IgD-negative memory B cell (primary cell): ENCODE results near the gene SLC22A2. TPM values are rescaled to one million over a fixed set of nuclear protein-coding genes. Genes with fewer than 3 reads are reported as not detected.
A peak's percentile ranks its signal among the peaks of the same experiment; 100 is the strongest.

ENCODE experiments used
- H3K27ac Mint-ChIP-seq, 3 donors: one replicate each; pipeline ENCODE4 v1.8.0; 2020 to 2022; ENCODE audit warnings: mild to moderate bottlenecking in 3 of 3, mixed read lengths in 3 of 3, moderate library complexity in 1 of 3
- H3K27me3 Mint-ChIP-seq: one replicate; pipeline ENCODE4 v1.8.0; 2021; ENCODE audit warnings: mixed read lengths
- H3K36me3 Mint-ChIP-seq: one replicate; pipeline ENCODE4 v1.8.0; 2020; ENCODE audit warnings: mild to moderate bottlenecking, mixed read lengths
- H3K4me1 Mint-ChIP-seq, 3 donors: one replicate each; pipeline ENCODE4 v1.8.0; 2020 to 2022; ENCODE audit warnings: mixed read lengths in 3 of 3, mild to moderate bottlenecking in 1 of 3
- H3K4me3 Mint-ChIP-seq, 4 donors: one replicate each; pipeline ENCODE4 v1.8.0; 2020 to 2022; ENCODE audit warnings: mild to moderate bottlenecking in 4 of 4, mixed read lengths in 4 of 4, moderate library complexity in 3 of 4
- H3K9me3 Mint-ChIP-seq, 3 donors: one replicate each; pipeline ENCODE4 v1.8.0; 2020 to 2021; ENCODE audit warnings: mixed read lengths in 3 of 3, mild to moderate bottlenecking in 1 of 3
- polyA plus RNA-seq: library from polyadenylated mRNA; unstranded; fragments of 300-500 nt; fragmentation: Illumina TruSeq; gene quantifications from one replicate; pipeline ENCODE4 v1.2.3, GENCODE V29; 2021

The SLC22A2 gene
- polyA plus RNA-seq, 1 donor from 2014 or later: not detected

DNA sequence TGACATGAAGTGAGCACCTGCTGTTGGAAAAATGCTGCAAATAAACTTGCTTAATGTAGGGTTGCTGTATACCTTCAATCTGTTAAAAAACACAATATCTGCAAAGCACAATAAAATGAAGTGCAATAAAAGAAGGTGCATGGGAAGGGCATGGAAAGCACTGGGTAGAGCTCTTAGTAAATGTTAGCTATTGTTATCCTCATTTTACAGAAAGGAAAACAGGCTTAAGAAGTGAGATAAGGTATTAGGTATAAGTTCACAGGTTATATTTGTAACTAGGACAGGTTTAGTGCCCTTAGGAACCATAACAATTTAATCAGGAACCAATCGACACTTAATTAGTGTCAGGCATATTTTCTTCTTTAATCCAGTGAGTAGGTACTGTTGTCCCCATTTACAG lies 36.7 kb downstream of the SLC22A2 start:
- H3K4me1 Mint-ChIP-seq: no peaks in the 10 kb centered on the region
- no peaks in the 10 kb centered on the region for H3K27me3 Mint-ChIP-seq
- H3K9me3 Mint-ChIP-seq: peaks cover 0 to 6% (median 2%) of the 10 kb centered on the region in 3 donors
- no peak overlapping the region for H3K4me3 Mint-ChIP-seq
- H3K36me3 Mint-ChIP-seq: no peaks in the 10 kb centered on the region
- no peak overlapping the region for H3K27ac Mint-ChIP-seq

DNA sequence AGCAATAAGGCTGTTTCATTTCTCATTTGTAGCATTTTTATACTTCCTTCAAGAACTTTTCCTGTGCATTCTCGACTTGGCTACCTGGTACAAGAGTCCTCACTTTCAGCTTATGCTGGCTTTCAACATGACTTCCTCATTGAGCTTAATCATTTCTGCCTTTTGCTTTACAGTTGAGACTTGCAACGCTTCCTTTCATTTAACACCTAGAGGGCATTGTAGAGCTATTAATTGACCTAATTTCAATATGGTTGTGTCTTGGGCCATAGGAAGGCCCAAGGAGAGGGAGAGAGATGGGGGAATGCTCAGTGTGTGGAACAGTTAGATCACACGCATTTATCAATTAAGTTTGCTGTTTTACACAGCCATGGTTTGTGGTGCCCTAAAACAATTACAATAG lies 37.2 kb downstream of the SLC22A2 start:
- no peak overlapping the region for H3K4me3 Mint-ChIP-seq
- H3K9me3 Mint-ChIP-seq: peaks cover 0 to 6% (median 2%) of the 10 kb centered on the region in 3 donors
- no peaks in the 10 kb centered on the region for H3K36me3 Mint-ChIP-seq
- H3K27me3 Mint-ChIP-seq: no peaks in the 10 kb centered on the region
- no peak overlapping the region for H3K27ac Mint-ChIP-seq
- no peaks in the 10 kb centered on the region for H3K4me1 Mint-ChIP-seq

DNA sequence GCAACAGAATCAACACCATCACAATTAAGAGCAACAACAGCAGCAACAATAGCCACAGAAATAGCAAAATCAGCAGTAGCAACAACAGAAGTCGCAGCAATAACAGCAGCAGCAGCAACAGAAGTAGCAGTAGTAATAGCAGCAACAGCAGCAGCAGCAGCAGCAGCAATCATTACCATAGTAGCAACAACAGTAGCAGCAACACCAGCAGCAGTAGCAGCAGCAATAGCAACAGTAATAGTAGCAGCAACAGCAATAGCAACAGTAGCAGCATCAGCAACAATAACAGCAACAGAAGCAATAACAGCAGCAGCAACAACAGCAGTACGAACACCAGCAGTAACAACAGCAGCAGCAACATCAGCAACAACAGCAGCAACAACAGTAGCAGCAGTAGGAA lies 39.8 kb downstream of the SLC22A2 start:
- Mint-ChIP-seq H3K27ac (no peak overlapping the region), H3K4me3 (no peak overlapping the region), H3K27me3 (peaks cover 12% of the 10 kb centered on the region), H3K4me1 (no peaks in the 10 kb centered on the region), H3K36me3 (no peaks in the 10 kb centered on the region), H3K9me3 (peaks cover 0 to 7% (median 6%) of the 10 kb centered on the region in 3 donors)

DNA sequence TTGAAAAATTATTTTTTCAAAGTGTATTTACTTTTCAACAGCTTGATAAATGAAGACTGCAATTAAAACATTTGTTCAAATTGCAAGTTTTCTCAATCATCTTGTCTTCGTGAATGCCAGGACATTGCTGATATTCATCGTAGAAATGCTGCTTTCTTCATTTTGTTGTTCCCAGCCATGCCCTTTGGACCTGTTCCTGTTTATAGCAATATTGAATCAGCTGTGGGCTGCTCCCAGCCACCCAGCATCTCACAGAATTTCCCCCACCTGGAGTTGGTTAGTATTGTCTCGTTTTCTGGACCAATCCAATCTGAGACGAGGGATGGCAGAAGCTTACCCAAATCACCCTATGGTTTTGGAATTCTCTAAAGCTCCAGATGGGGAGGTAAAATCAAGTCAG lies 40.8 kb downstream of the SLC22A2 start:
- Mint-ChIP-seq H3K36me3 (no peaks in the 10 kb centered on the region), H3K4me1 (no peaks in the 10 kb centered on the region), H3K4me3 (no peak overlapping the region), H3K27me3 (peaks cover 15% of the 10 kb centered on the region), H3K9me3 (peaks cover 0 to 10% (median 7%) of the 10 kb centered on the region in 3 donors), H3K27ac (no peak overlapping the region)

DNA sequence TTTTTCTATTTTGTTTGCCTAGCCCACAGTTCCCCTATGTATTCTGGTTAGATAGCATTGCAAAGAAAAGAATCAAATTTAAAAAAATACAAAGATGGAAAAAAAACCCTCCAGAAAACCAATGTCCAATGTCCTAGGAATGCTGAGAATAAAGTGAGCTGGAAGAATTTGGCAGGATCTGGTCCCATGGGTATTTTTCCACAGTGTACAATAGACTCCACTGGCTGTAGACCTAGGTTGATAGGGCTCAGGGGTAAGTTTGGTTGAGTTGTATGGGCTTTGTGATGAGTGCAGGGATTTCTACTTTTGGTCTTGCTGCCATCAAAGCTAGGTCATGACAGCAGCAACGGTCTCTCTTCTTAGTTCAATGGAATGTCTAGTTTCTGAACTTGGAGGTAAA lies 41.5 kb downstream of the SLC22A2 start:
- Mint-ChIP-seq H3K27me3 (peaks cover 15% of the 10 kb centered on the region), H3K4me3 (peak overlapping the region in 1 of 4 donors; percentile 41), H3K4me1 (no peaks in the 10 kb centered on the region)

DNA sequence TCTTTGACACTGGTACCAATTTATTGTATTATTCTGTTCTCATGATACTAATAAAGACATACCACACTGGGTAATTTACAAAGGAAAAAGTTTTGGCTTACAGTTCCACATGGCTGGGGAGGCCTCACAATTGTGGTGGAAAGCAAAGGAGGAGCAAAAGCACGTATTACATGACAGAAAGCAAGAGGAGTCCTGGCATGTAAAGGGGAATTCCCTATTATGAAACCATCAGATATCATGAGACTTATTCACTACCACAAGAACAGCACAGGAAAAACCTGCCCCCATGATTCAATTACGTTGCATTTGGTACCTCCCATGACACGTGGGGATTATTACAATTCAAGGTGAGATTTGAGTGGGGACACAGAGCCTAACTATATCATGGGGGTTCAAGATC lies 43.4 kb downstream of the SLC22A2 start:
- no peak overlapping the region for H3K27ac Mint-ChIP-seq
- H3K9me3 Mint-ChIP-seq: peaks cover 2 to 11% (median 7%) of the 10 kb centered on the region in 3 donors
- peaks cover 15% of the 10 kb centered on the region for H3K27me3 Mint-ChIP-seq
- H3K36me3 Mint-ChIP-seq: no peaks in the 10 kb centered on the region
- H3K4me1 Mint-ChIP-seq: no peaks in the 10 kb centered on the region
- no peak overlapping the region for H3K4me3 Mint-ChIP-seq

More for the DNA sequence above, 41.5 kb downstream of the SLC22A2 start:
- Mint-ChIP-seq H3K27ac (no peak overlapping the region), H3K36me3 (no peaks in the 10 kb centered on the region), H3K9me3 (peaks cover 0 to 10% (median 7%) of the 10 kb centered on the region in 3 donors)

DNA sequence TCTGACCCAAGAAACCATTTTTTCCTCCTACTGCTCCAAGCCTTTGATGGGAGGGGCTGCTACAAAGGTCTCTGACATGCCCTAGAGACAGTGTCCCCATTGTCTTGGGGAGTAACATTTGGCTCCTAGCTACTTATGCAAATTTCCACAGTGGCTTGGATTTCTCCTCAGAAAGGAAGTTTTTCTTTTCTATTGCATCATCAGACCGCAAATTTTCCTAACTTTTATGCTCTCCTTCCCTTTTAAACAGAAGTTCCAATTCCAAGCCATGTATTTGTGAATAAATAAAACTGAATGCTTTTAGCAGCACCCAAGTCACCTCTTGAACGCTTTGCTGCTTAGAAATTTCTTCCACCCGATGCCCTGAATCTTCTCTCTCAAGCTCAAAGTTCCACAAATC lies 51.0 kb downstream of the SLC22A2 start:
- Mint-ChIP-seq H3K4me1 (no peaks in the 10 kb centered on the region), H3K27me3 (no peaks in the 10 kb centered on the region), H3K27ac (no peak overlapping the region), H3K4me3 (no peak overlapping the region), H3K36me3 (no peaks in the 10 kb centered on the region), H3K9me3 (peaks cover 5 to 13% (median 8%) of the 10 kb centered on the region in 3 donors)

DNA sequence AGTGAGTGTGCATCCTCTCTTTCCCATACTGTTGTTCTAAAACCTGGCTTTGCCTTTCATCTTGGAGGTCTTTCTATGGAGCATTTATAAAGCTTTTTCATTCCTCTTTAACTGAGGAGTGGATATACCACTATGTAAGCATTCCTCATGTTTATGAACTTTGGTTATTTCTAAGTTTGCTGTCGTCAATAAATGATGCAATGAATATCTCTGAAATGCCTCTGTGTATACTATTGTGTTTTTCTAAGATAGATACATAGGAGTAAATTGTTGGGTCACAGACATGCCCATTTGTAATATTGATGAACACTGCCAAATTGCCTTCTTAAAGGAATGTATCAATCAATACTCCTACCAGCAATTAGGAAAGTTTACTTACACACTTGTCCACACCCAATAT lies 53.9 kb downstream of the SLC22A2 start:
- no peaks in the 10 kb centered on the region for H3K27me3 Mint-ChIP-seq
- peaks cover 5 to 11% (median 8%) of the 10 kb centered on the region in 3 donors for H3K9me3 Mint-ChIP-seq
- no peaks in the 10 kb centered on the region for H3K4me1 Mint-ChIP-seq
- H3K4me3 Mint-ChIP-seq: no peak overlapping the region
- H3K27ac Mint-ChIP-seq: peak overlapping the region in 1 of 3 donors; percentile 76
- H3K36me3 Mint-ChIP-seq: no peaks in the 10 kb centered on the region

DNA sequence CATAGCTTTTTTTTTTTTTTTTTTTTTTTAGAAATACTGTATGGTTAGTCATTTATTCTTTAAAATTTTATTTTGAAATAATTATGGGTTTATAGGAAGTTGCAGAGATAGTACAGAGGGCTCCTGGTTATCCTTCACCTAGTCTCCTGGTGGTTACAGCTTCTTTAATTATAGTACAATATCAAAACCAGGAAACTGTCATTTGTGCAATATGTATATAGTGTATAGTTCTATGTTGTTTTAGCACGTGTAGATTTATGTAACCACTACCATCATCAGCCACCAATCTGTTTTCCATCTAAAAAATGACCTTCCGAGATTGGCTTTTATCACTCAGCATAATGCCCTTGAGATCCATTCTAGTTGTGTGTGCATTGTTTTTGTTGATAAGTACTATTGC lies 54.7 kb downstream of the SLC22A2 start:
- peaks cover 1% of the 10 kb centered on the region for H3K27me3 Mint-ChIP-seq
- H3K36me3 Mint-ChIP-seq: no peaks in the 10 kb centered on the region
- H3K4me1 Mint-ChIP-seq: no peaks in the 10 kb centered on the region
- no peak overlapping the region for H3K4me3 Mint-ChIP-seq
- H3K9me3 Mint-ChIP-seq: peaks cover 5 to 11% (median 8%) of the 10 kb centered on the region in 3 donors
- no peak overlapping the region for H3K27ac Mint-ChIP-seq

DNA sequence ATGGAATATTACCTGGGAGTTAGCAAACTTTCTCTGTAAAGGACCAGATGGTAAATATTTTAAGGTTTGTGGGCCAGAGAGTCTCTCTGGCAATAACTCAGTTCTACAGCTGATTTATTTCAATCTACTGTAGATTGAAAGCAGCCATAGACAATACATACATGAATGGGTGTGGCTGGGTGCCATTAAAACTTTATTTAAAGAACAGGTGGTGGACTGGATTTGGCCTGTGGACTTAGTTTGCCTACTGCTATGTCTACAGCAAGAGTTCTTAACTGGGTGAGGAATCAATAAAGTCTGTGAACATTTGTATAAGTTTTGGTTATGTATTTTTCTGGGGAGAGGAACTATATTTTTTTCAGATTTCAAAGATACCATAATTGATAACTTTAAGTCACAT lies 55.1 kb downstream of the SLC22A2 start:
- H3K4me3 Mint-ChIP-seq: no peak overlapping the region
- H3K27me3 Mint-ChIP-seq: peaks cover 1% of the 10 kb centered on the region
- H3K4me1 Mint-ChIP-seq: no peaks in the 10 kb centered on the region
- H3K27ac Mint-ChIP-seq: no peak overlapping the region
- H3K36me3 Mint-ChIP-seq: no peaks in the 10 kb centered on the region
- peaks cover 5 to 11% (median 7%) of the 10 kb centered on the region in 3 donors for H3K9me3 Mint-ChIP-seq

DNA sequence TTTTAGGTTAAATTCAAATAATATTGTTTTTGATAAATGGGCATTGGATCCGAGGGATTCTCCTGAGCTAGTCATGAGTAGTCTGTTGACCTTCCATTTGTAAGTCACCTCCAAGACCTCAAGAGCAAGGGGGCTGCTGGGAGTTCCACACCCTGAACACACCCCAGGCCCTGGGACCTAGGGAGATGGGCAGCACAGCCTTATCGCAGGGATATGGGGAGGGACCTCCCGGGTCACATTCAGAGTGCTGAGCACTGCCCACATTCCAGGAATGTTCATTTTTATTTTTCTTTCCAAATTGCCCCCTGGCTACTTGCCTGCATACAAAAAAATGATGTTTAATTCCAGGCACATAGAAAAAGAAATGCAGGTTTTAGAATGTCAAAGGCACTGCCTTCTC lies 55.5 kb downstream of the SLC22A2 start:
- Mint-ChIP-seq H3K4me1 (no peaks in the 10 kb centered on the region), H3K36me3 (no peaks in the 10 kb centered on the region), H3K9me3 (peaks cover 3 to 11% (median 5%) of the 10 kb centered on the region in 3 donors), H3K27ac (no peak overlapping the region), H3K27me3 (peaks cover 1% of the 10 kb centered on the region), H3K4me3 (no peak overlapping the region)

DNA sequence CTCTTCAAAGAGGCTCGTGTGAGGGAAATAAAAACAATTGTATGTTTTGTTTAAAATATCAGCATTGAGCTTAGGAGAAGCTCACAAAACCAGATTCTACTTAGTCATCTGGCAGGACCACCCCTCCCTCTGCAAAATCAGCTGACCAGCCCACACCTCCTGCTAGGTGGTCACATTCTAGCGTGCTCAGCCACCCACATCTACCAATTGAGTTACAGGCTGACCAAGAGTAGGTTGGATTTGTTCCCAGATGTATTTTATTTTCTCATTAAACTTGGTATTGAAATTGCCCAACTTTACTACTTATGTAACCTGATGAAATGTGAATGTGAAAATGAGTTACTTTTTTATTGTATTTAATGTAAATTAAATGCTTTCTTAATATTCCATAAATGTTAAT lies 56.2 kb downstream of the SLC22A2 start:
- no peak overlapping the region for H3K27ac Mint-ChIP-seq
- H3K4me1 Mint-ChIP-seq: no peaks in the 10 kb centered on the region
- H3K36me3 Mint-ChIP-seq: no peaks in the 10 kb centered on the region
- H3K27me3 Mint-ChIP-seq: peaks cover 1% of the 10 kb centered on the region
- no peak overlapping the region for H3K4me3 Mint-ChIP-seq
- H3K9me3 Mint-ChIP-seq: peaks cover 2 to 8% (median 5%) of the 10 kb centered on the region in 3 donors

DNA sequence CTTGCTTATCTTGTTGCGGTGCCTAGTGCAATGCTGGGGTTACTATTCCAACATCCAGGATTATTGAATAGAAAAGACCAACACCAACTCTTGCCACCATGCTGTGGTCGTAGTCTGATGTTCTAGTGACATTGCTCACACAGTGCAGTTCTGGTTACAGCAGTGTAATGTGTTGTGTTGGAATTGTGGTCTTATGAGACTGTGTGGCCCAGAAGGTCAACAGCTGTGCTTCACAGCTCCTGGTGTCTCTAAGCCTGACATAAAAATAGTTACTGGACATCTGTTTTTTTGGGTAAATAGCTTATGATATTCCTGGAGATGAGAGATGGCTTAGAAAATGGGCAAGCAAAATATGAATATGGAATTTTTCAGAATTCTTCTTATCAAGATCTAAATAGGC lies 57.6 kb downstream of the SLC22A2 start:
- H3K27ac Mint-ChIP-seq: no peak overlapping the region
- H3K36me3 Mint-ChIP-seq: no peaks in the 10 kb centered on the region
- no peak overlapping the region for H3K4me3 Mint-ChIP-seq
- peaks cover 0 to 1% (median 0%) of the 10 kb centered on the region in 3 donors for H3K4me1 Mint-ChIP-seq
- H3K9me3 Mint-ChIP-seq: peaks cover 2 to 17% (median 11%) of the 10 kb centered on the region in 3 donors
- H3K27me3 Mint-ChIP-seq: peaks cover 1% of the 10 kb centered on the region

DNA sequence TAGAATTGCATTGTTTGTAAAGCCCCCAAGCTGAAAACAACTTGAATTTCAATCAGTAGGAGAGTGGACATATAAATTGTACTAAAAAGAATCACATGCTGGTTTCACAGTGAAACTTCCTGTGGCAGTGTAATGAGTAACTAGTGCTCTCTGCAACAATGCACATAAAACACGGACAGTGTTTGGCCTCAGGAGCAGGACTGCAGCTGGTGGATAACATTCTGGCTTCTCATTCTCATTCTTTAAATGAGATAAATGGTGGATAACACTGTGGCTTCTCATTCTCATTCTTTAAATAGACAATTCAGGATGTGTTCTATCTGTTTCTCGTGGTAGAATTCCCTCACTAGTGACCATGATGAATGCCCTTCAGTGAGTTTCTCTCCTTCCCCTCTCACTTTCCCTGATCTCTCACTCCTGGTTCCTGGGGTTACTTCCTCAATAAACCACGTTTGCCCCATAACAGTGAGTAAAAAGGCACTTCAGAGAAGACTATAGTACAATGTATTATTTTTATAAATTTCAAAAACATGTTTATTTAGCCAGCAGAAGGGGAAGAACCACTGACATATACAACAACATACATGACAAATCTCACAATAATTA lies 59.9 kb downstream of the SLC22A2 start:
- no peaks in the 10 kb centered on the region for H3K36me3 Mint-ChIP-seq
- H3K4me3 Mint-ChIP-seq: no peak overlapping the region

DNA sequence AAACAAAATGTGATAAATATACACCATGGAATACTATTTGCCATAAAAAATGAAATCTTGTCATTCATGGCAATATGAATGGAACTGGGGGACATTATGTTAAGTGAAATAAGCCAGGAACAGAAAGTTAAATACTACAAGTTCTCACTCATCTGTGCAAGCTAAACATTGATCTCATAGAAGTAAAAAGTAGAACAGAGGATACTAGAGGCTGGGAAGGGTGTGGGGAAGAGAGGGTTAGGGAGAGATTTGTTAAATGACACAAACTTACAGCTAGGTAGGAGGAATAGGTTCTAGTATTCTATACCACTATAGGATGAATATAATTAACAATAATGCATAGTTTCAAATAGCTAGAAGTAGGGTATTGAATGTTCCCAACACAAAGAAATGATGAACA lies 61.0 kb downstream of the SLC22A2 start:
- Mint-ChIP-seq H3K4me1 (peaks cover 0 to 1% (median 0%) of the 10 kb centered on the region in 3 donors), H3K36me3 (no peaks in the 10 kb centered on the region), H3K27me3 (peaks cover 1% of the 10 kb centered on the region), H3K27ac (no peak overlapping the region), H3K4me3 (no peak overlapping the region), H3K9me3 (peaks cover 3 to 35% (median 30%) of the 10 kb centered on the region in 3 donors)

More for the DNA sequence above, 59.9 kb downstream of the SLC22A2 start:
- Mint-ChIP-seq H3K27me3 (peaks cover 1% of the 10 kb centered on the region), H3K4me1 (peaks cover 0 to 1% (median 0%) of the 10 kb centered on the region in 3 donors), H3K27ac (no peak overlapping the region), H3K9me3 (peaks cover 3 to 27% (median 25%) of the 10 kb centered on the region in 3 donors)

DNA sequence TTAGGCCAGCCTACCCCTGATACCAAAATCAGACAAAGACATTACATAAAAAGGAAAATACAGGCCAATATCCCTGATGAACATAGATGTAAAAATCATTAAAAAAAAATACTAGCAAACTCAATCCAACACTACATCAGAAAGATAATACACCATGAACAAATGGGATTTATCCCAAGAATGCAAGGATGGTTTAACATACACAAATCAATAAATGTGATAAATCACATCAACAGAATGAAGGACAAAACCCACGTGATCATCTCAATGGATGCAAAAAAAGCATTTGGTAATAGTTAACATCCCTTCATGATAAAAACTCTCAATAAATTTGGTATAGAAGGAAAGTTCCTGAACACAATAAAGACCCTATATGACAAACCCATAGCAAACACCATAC lies 63.8 kb downstream of the SLC22A2 start:
- no peaks in the 10 kb centered on the region for H3K36me3 Mint-ChIP-seq
- H3K27me3 Mint-ChIP-seq: peaks cover 1% of the 10 kb centered on the region
- H3K4me3 Mint-ChIP-seq: no peak overlapping the region
- peaks cover 5 to 41% (median 33%) of the 10 kb centered on the region in 3 donors for H3K9me3 Mint-ChIP-seq
- H3K4me1 Mint-ChIP-seq: peaks cover 0 to 1% (median 0%) of the 10 kb centered on the region in 3 donors
- no peak overlapping the region for H3K27ac Mint-ChIP-seq
